K562 (cell line): ENCODE results near the gene TOX2.

Experiments
- ELF4 ChIP-seq: fragments of 450-650 bp; formaldehyde crosslinking; IDR thresholded peaks from 2 replicates; pipeline ENCODE4 v1.4.0; 2022; ENCODE audit warnings: missing genetic modification characterization
- MAFF ChIP-seq: IDR thresholded peaks from 2 replicates; pipeline ENCODE4 v1.6.1; 2012; ENCODE audit warnings: low read length, improper control_type of control experiment
- MAZ ChIP-seq, 2 experiments: fragments of 450-650 bp in 1 of 2; sonication (generic) in 1 of 2; formaldehyde crosslinking; IDR thresholded peaks in 1 of 2; conservative IDR thresholded peaks in 1 of 2; 2 replicates each; pipeline versions ENCODE4 v1.4.0 to v1.5.0; 2020; ENCODE audit warnings: mild to moderate bottlenecking in 1 of 2, missing genetic modification reagents in 1 of 2
- POLR2A ChIP-seq: fragments of 450-650 bp; conservative IDR thresholded peaks from 2 replicates; pipeline ENCODE4 v1.6.1; 2016
- ZFX ChIP-seq: sonication (generic); formaldehyde crosslinking; IDR thresholded peaks from 2 replicates; pipeline ENCODE4 v1.8.0; 2022; ENCODE audit warnings: mild to moderate bottlenecking, missing genetic modification reagents, moderate library complexity
- TF ChIP-seq, protein P1 (sequence below): sonication (generic); formaldehyde crosslinking; IDR thresholded peaks from 2 replicates; pipeline ENCODE4 v1.8.0; 2022; ENCODE audit warnings: mild to moderate bottlenecking, low read depth, missing genetic modification reagents
- TF ChIP-seq, protein P2 (sequence below), 3 experiments: IDR thresholded peaks in 2 of 3; conservative IDR thresholded peaks in 1 of 3; 2 replicates each; pipeline ENCODE4 v1.5.1; 2011 to 2012; ENCODE audit warnings: low read length in 3 of 3, mild to moderate bottlenecking in 3 of 3, control low read depth in 2 of 3, improper control_type of control experiment in 1 of 3, inconsistent platforms in 1 of 3, low read depth in 1 of 3, mixed read lengths in 1 of 3, moderate library complexity in 1 of 3; ENCODE audit not compliant: insufficient read depth in 2 of 3

DNA sequence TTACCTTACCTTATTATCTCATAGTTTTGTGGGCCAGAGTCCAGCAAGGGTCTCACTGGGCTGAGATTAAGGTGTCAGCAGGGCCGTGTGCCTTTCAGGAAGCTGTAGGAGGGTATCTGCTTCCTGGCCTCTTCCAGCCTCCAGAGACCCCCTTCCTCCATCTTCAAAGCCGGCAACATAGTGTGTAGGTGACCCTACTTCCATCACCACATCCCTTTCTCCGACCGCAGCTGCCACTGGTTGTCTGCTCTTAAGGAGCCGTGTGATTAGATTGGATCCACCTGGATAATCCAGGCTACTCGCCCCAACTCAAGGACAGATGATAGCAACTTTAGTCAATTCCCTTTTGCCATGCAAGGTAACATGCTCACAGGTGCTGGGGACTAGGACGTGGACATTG, 181.2 kb downstream of the TOX2 start:
- TF ChIP-seq MAZ (CRISPR knock-in tag; conservative IDR thresholded peaks at IDR 0.05 in 1 of 2, IDR thresholded peaks at IDR 0.05 in 1 of 2) (no peak), MAFF (no peak), ELF4 (CRISPR knock-in tag) (no peak), ZFX (CRISPR knock-in tag) (no peak), POLR2A (no peak)
- TF ChIP-seq, protein P1, sequence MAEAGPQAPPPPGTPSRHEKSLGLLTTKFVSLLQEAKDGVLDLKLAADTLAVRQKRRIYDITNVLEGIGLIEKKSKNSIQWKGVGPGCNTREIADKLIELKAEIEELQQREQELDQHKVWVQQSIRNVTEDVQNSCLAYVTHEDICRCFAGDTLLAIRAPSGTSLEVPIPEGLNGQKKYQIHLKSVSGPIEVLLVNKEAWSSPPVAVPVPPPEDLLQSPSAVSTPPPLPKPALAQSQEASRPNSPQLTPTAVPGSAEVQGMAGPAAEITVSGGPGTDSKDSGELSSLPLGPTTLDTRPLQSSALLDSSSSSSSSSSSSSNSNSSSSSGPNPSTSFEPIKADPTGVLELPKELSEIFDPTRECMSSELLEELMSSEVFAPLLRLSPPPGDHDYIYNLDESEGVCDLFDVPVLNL (CRISPR knock-in tag), result no peak
- TF ChIP-seq, protein P2, sequence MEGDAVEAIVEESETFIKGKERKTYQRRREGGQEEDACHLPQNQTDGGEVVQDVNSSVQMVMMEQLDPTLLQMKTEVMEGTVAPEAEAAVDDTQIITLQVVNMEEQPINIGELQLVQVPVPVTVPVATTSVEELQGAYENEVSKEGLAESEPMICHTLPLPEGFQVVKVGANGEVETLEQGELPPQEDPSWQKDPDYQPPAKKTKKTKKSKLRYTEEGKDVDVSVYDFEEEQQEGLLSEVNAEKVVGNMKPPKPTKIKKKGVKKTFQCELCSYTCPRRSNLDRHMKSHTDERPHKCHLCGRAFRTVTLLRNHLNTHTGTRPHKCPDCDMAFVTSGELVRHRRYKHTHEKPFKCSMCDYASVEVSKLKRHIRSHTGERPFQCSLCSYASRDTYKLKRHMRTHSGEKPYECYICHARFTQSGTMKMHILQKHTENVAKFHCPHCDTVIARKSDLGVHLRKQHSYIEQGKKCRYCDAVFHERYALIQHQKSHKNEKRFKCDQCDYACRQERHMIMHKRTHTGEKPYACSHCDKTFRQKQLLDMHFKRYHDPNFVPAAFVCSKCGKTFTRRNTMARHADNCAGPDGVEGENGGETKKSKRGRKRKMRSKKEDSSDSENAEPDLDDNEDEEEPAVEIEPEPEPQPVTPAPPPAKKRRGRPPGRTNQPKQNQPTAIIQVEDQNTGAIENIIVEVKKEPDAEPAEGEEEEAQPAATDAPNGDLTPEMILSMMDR (IDR thresholded peaks at IDR 0.05 in 2 of 3, conservative IDR thresholded peaks at IDR 0.05 in 1 of 3; ENCODE audit: insufficient read depth in 2 of 3, low read depth in 1 of 3, low read length in 3 of 3), result no peak
